Karpas-422 (cell line): ENCODE measurements around the gene SASH3. TPM values are rescaled to one million over a fixed set of nuclear protein-coding genes. Genes with fewer than 3 reads are reported as not detected.

Experiments
- DNase-seq: peaks from one replicate; pipeline ENCODE4 v3.0.0-alpha.2; 2015
- H2AFZ ChIP-seq: fragments of 200-600 bp; sonication (generic); 2 replicates; pipeline ENCODE4 v1.6.1; 2014; ENCODE audit warnings: antibody characterized with exemption, low read length, mixed read lengths
- H3K27ac ChIP-seq: fragments of 200-600 bp; sonication (generic); 2 replicates; pipeline ENCODE4 v1.5.1; 2014; ENCODE audit warnings: mild to moderate bottlenecking, low read length, moderate library complexity
- H3K27me3 ChIP-seq: fragments of 200-600 bp; sonication (generic); 2 replicates; pipeline ENCODE4 v1.6.1; 2014; ENCODE audit warnings: low read length, mixed read lengths
- H3K36me3 ChIP-seq: fragments of 200-600 bp; sonication (generic); 2 replicates; pipeline ENCODE4 v1.6.1; 2014; ENCODE audit warnings: low read length, mixed read lengths; ENCODE audit not compliant: insufficient read depth
- H3K4me1 ChIP-seq: fragments of 200-600 bp; sonication (generic); 2 replicates; pipeline ENCODE4 v1.6.1; 2014; ENCODE audit warnings: mild to moderate bottlenecking, low read length, mixed read lengths
- H3K4me2 ChIP-seq: fragments of 200-600 bp; sonication (generic); 2 replicates; pipeline ENCODE4 v1.6.1; 2014; ENCODE audit warnings: low read length, low read depth, mild to moderate bottlenecking; ENCODE audit not compliant: poor library complexity, severe bottlenecking
- H3K4me3 ChIP-seq: fragments of 200-600 bp; sonication (generic); 2 replicates; pipeline ENCODE4 v1.5.1; 2014; ENCODE audit warnings: mild to moderate bottlenecking, antibody characterized with exemption, low read length, mixed read lengths
- H3K79me2 ChIP-seq: fragments of 200-600 bp; sonication (generic); 2 replicates; pipeline ENCODE4 v1.6.1; 2014; ENCODE audit warnings: mild to moderate bottlenecking, low read length, mixed read lengths
- H3K9ac ChIP-seq: fragments of 200-600 bp; sonication (generic); 2 replicates; pipeline ENCODE4 v1.6.0; 2014; ENCODE audit warnings: low read length
- H3K9me2 ChIP-seq: fragments of 200-600 bp; sonication (generic), shearing (Covaris generic); replicated peaks from 2 replicates; pipeline ENCODE4 v1.6.0; 2014; ENCODE audit warnings: mild to moderate bottlenecking, low read length, moderate library complexity; ENCODE audit not compliant: insufficient read depth
- H3K9me3 ChIP-seq: fragments of 300-700, 200-600 bp; sonication (generic); 2 replicates; pipeline ENCODE4 v1.6.1; 2014; ENCODE audit warnings: low read length, mixed read lengths
- H4K20me1 ChIP-seq: fragments of 200-600 bp; sonication (generic); 2 replicates; pipeline ENCODE4 v1.6.1; 2014; ENCODE audit warnings: mild to moderate bottlenecking, antibody characterized with exemption, low read length, low read depth; ENCODE audit not compliant: insufficient read depth
- total RNA-seq: library from RNA; depleted of rRNA; stranded (reverse); fragments of >200 nt; shearing (Covaris generic); gene quantifications from 2 replicates; pipeline ENCODE4 v1.2.3, GENCODE V29; 2014; ENCODE audit warnings: low replicate concordance

Gene SASH3
- total RNA-seq, 1 experiment from 2014 or later: 63.0 TPM

GRCh38 chrX:129802863-129803262, 23.1 kb downstream of the SASH3 start:
- Histone ChIP-seq H3K27me3 (no peaks in the 10 kb centered on the region), H3K9me2 (no peaks in the 10 kb centered on the region), H3K27ac (no peak overlapping the region), H3K79me2 (no peaks in the 10 kb centered on the region), H3K9me3 (no peaks in the 10 kb centered on the region), H3K36me3 (no peaks in the 10 kb centered on the region), H3K4me3 (no peak overlapping the region), H3K9ac (no peak overlapping the region), H4K20me1 (no peaks in the 10 kb centered on the region), H2AFZ (no peak overlapping the region), H3K4me1 (no peaks in the 10 kb centered on the region), H3K4me2 (no peak overlapping the region)
- no peak for DNase-seq

- Histone ChIP-seq H3K36me3 (0 out of 2 replicates have a peak, but pooled peaks cover 3% of the 10 kb centered on the region), H3K4me3 (no peak overlapping the region), H3K9me3 (no peaks in the 10 kb centered on the region), H2AFZ (no peak overlapping the region), H3K4me2 (no peak overlapping the region), H4K20me1 (no peaks in the 10 kb centered on the region), H3K9me2 (no peaks in the 10 kb centered on the region), H3K9ac (no peak overlapping the region), H3K79me2 (no peaks in the 10 kb centered on the region), H3K27me3 (no peaks in the 10 kb centered on the region), H3K4me1 (peaks cover 11% of the 10 kb centered on the region), H3K27ac (no peak overlapping the region)
- no peak for DNase-seq
These were observed 25.1 kb downstream of the SASH3 start for GRCh38 chrX:129804806-129805205.

GRCh38 chrX:129808158-129808828, 28.5 kb downstream of the SASH3 start:
- Histone ChIP-seq H3K36me3 (0 out of 2 replicates have a peak, but pooled peaks cover 3% of the 10 kb centered on the region), H3K9me3 (no peaks in the 10 kb centered on the region), H3K4me2 (no peak overlapping the region), H3K27me3 (no peaks in the 10 kb centered on the region), H4K20me1 (no peaks in the 10 kb centered on the region), H3K27ac (no peak overlapping the region), H3K9ac (no peak overlapping the region), H3K4me1 (peaks cover 11% of the 10 kb centered on the region), H3K79me2 (no peaks in the 10 kb centered on the region), H3K9me2 (no peaks in the 10 kb centered on the region), H2AFZ (no peak overlapping the region), H3K4me3 (no peak overlapping the region)
- no peak for DNase-seq

GRCh38 chrX:129808829-129809796, 29.4 kb downstream of the SASH3 start:
- H2AFZ ChIP-seq: no peak overlapping the region
- no peak overlapping the region for H3K27ac ChIP-seq
- H3K79me2 ChIP-seq: no peaks in the 10 kb centered on the region
- H3K9ac ChIP-seq: no peak overlapping the region
- H4K20me1 ChIP-seq: no peaks in the 10 kb centered on the region
- H3K4me1 ChIP-seq: peaks cover 11% of the 10 kb centered on the region
- DNase-seq: no peak
- H3K9me3 ChIP-seq: no peaks in the 10 kb centered on the region
- H3K36me3 ChIP-seq: 0 out of 2 replicates have a peak, but pooled peaks cover 3% of the 10 kb centered on the region
- no peak overlapping the region for H3K4me2 ChIP-seq
- H3K27me3 ChIP-seq: no peaks in the 10 kb centered on the region
- no peak overlapping the region for H3K4me3 ChIP-seq
- H3K9me2 ChIP-seq: no peaks in the 10 kb centered on the region

GRCh38 chrX:129813662-129814368, 34.1 kb downstream of the SASH3 start:
- no peak for DNase-seq

GRCh38 chrX:129818123-129818522, 38.4 kb downstream of the SASH3 start:
- H3K4me1 ChIP-seq: no peaks in the 10 kb centered on the region
- H3K79me2 ChIP-seq: no peaks in the 10 kb centered on the region
- H3K9me3 ChIP-seq: no peaks in the 10 kb centered on the region
- H3K4me2 ChIP-seq: no peak overlapping the region
- no peak overlapping the region for H3K4me3 ChIP-seq
- no peak overlapping the region for H2AFZ ChIP-seq
- H3K9me2 ChIP-seq: no peaks in the 10 kb centered on the region
- no peak overlapping the region for H3K9ac ChIP-seq
- H3K27ac ChIP-seq: no peak overlapping the region
- H3K36me3 ChIP-seq: peaks cover 11% of the 10 kb centered on the region
- no peaks in the 10 kb centered on the region for H4K20me1 ChIP-seq
- DNase-seq: no peak
- no peaks in the 10 kb centered on the region for H3K27me3 ChIP-seq

More at GRCh38 chrX:129813662-129814368, 34.1 kb downstream of the SASH3 start:
- Histone ChIP-seq H3K27me3 (no peaks in the 10 kb centered on the region), H4K20me1 (no peaks in the 10 kb centered on the region), H3K79me2 (no peaks in the 10 kb centered on the region), H3K9me3 (no peaks in the 10 kb centered on the region), H3K4me2 (no peak overlapping the region), H3K36me3 (peaks cover 11% of the 10 kb centered on the region; the same call in 1 of the 2 replicates), H3K27ac (no peak overlapping the region), H2AFZ (no peak overlapping the region), H3K9ac (no peak overlapping the region), H3K9me2 (no peaks in the 10 kb centered on the region), H3K4me3 (no peak overlapping the region), H3K4me1 (peaks cover 7% of the 10 kb centered on the region)

- H3K9me2 ChIP-seq: no peaks in the 10 kb centered on the region
- H3K4me1 ChIP-seq: peaks cover 2% of the 10 kb centered on the region; the same call in 1 of the 2 replicates
- DNase-seq: peak; percentile 84
These were observed 43.4 kb downstream of the SASH3 start for GRCh38 chrX:129823115-129823514.

More at GRCh38 chrX:129823115-129823514, 43.4 kb downstream of the SASH3 start:
- H3K4me3 ChIP-seq: no peak overlapping the region
- H4K20me1 ChIP-seq: no peaks in the 10 kb centered on the region
- H3K9me3 ChIP-seq: no peaks in the 10 kb centered on the region
- H3K27me3 ChIP-seq: no peaks in the 10 kb centered on the region
- no peak overlapping the region for H3K4me2 ChIP-seq
- H3K27ac ChIP-seq: no peak overlapping the region
- H3K36me3 ChIP-seq: peaks cover 6% of the 10 kb centered on the region; the same call in 1 of the 2 replicates
- H2AFZ ChIP-seq: no peak overlapping the region
- no peak overlapping the region for H3K9ac ChIP-seq
- H3K79me2 ChIP-seq: no peaks in the 10 kb centered on the region
